ENCODE data around the gene PPP1R12A.

The PPP1R12A gene

GRCh38 chr12:79934281-79935020 is 446 bp downstream of the PPP1R12A start:
- Histone ChIP-seq H3K27ac (ENCODE audit: low read length) (peak overlapping the region; percentile 81), H3K9me3 (ENCODE audit: insufficient read depth, low read depth, low read length) (no peaks in the 10 kb centered on the region), H3K4me1 (ENCODE audit: insufficient read depth, low read length) (peaks cover 10% of the 10 kb centered on the region; the same call in 1 of the 2 replicates), H3K27me3 (ENCODE audit: insufficient read depth, low read length) (no peaks in the 10 kb centered on the region), H3K36me3 (ENCODE audit: insufficient read depth, low read depth, low read length) (no peaks in the 10 kb centered on the region), H3K9ac (ENCODE audit: low read depth, low read length) (peak overlapping the region; percentile 91), H3K4me3 (ENCODE audit: low read length) (peak overlapping the region; percentile 89)

GRCh38 chr12:79933532-79934264 is 1.2 kb downstream of the PPP1R12A start:
- Histone ChIP-seq H3K27me3 (ENCODE audit: insufficient read depth, low read length) (no peaks in the 10 kb centered on the region), H3K9me3 (ENCODE audit: insufficient read depth, low read depth, low read length) (no peaks in the 10 kb centered on the region), H3K27ac (ENCODE audit: low read length) (peak overlapping the region; percentile 81)

GRCh38 chr12:79933043-79933442 is 1.9 kb downstream of the PPP1R12A start:
- H3K4me3 ChIP-seq (ENCODE audit: low read length): peak overlapping the region; percentile 89
- peak overlapping the region; percentile 91; the same call in 1 of the 2 replicates for H3K9ac ChIP-seq (ENCODE audit: low read depth, low read length)
- peaks cover 10% of the 10 kb centered on the region; the same call in 1 of the 2 replicates for H3K4me1 ChIP-seq (ENCODE audit: insufficient read depth, low read length)
- no peak overlapping the region for H3K27ac ChIP-seq (ENCODE audit: low read length)
- no peaks in the 10 kb centered on the region for H3K9me3 ChIP-seq (ENCODE audit: insufficient read depth, low read depth, low read length)
- H3K36me3 ChIP-seq (ENCODE audit: insufficient read depth, low read depth, low read length): no peaks in the 10 kb centered on the region
- H3K27me3 ChIP-seq (ENCODE audit: insufficient read depth, low read length): no peaks in the 10 kb centered on the region

More at GRCh38 chr12:79933532-79934264, 1.2 kb downstream of the PPP1R12A start:
- Histone ChIP-seq H3K4me1 (ENCODE audit: insufficient read depth, low read length) (peaks cover 10% of the 10 kb centered on the region; the same call in 1 of the 2 replicates), H3K4me3 (ENCODE audit: low read length) (peak overlapping the region; percentile 89), H3K36me3 (ENCODE audit: insufficient read depth, low read depth, low read length) (no peaks in the 10 kb centered on the region), H3K9ac (ENCODE audit: low read depth, low read length) (peak overlapping the region; percentile 91)

GRCh38 chr12:79932357-79932756 is 2.5 kb downstream of the PPP1R12A start:
- H3K4me3 ChIP-seq (ENCODE audit: low read length): peak overlapping the region; percentile 89
- peak overlapping the region; percentile 91; the same call in 1 of the 2 replicates for H3K9ac ChIP-seq (ENCODE audit: low read depth, low read length)
- no peaks in the 10 kb centered on the region for H3K9me3 ChIP-seq (ENCODE audit: insufficient read depth, low read depth, low read length)
- no peak overlapping the region for H3K27ac ChIP-seq (ENCODE audit: low read length)
- H3K4me1 ChIP-seq (ENCODE audit: insufficient read depth, low read length): peaks cover 10% of the 10 kb centered on the region; the same call in 1 of the 2 replicates
- no peaks in the 10 kb centered on the region for H3K36me3 ChIP-seq (ENCODE audit: insufficient read depth, low read depth, low read length)
- no peaks in the 10 kb centered on the region for H3K27me3 ChIP-seq (ENCODE audit: insufficient read depth, low read length)

GRCh38 chr12:79929065-79929464 is 5.8 kb downstream of the PPP1R12A start:
- H3K27me3 ChIP-seq (ENCODE audit: insufficient read depth, low read length): no peaks in the 10 kb centered on the region
- no peaks in the 10 kb centered on the region for H3K36me3 ChIP-seq (ENCODE audit: insufficient read depth, low read depth, low read length)
- H3K4me1 ChIP-seq (ENCODE audit: insufficient read depth, low read length): peaks cover 6% of the 10 kb centered on the region; the same call in 1 of the 2 replicates
- no peak overlapping the region for H3K4me3 ChIP-seq (ENCODE audit: low read length)
- H3K27ac ChIP-seq (ENCODE audit: low read length): no peak overlapping the region
- no peaks in the 10 kb centered on the region for H3K9me3 ChIP-seq (ENCODE audit: insufficient read depth, low read depth, low read length)
- no peak overlapping the region for H3K9ac ChIP-seq (ENCODE audit: low read depth, low read length)

- no peaks in the 10 kb centered on the region for H3K9me3 ChIP-seq (ENCODE audit: insufficient read depth, low read depth, low read length)
- peaks cover 6% of the 10 kb centered on the region; the same call in 1 of the 2 replicates for H3K4me1 ChIP-seq (ENCODE audit: insufficient read depth, low read length)
- H3K27me3 ChIP-seq (ENCODE audit: insufficient read depth, low read length): no peaks in the 10 kb centered on the region
- H3K9ac ChIP-seq (ENCODE audit: low read depth, low read length): no peak overlapping the region
- no peaks in the 10 kb centered on the region for H3K36me3 ChIP-seq (ENCODE audit: insufficient read depth, low read depth, low read length)
- no peak overlapping the region for H3K27ac ChIP-seq (ENCODE audit: low read length)
- no peak overlapping the region for H3K4me3 ChIP-seq (ENCODE audit: low read length)
Observed at GRCh38 chr12:79927772-79928474, 7.0 kb downstream of the PPP1R12A start.

- Histone ChIP-seq H3K36me3 (ENCODE audit: insufficient read depth, low read depth, low read length) (no peaks in the 10 kb centered on the region), H3K9me3 (ENCODE audit: insufficient read depth, low read depth, low read length) (no peaks in the 10 kb centered on the region), H3K4me3 (ENCODE audit: low read length) (no peak overlapping the region), H3K27ac (ENCODE audit: low read length) (no peak overlapping the region), H3K9ac (ENCODE audit: low read depth, low read length) (no peak overlapping the region), H3K4me1 (ENCODE audit: insufficient read depth, low read length) (peaks cover 2% of the 10 kb centered on the region; the same call in 1 of the 2 replicates), H3K27me3 (ENCODE audit: insufficient read depth, low read length) (no peaks in the 10 kb centered on the region)
Observed at GRCh38 chr12:79926951-79927350, 7.9 kb downstream of the PPP1R12A start.

GRCh38 chr12:79925492-79925891 is 9.4 kb downstream of the PPP1R12A start:
- H3K4me1 ChIP-seq (ENCODE audit: insufficient read depth, low read length): peaks cover 2% of the 10 kb centered on the region; the same call in 1 of the 2 replicates
- H3K36me3 ChIP-seq (ENCODE audit: insufficient read depth, low read depth, low read length): no peaks in the 10 kb centered on the region
- H3K27ac ChIP-seq (ENCODE audit: low read length): no peak overlapping the region

GRCh38 chr12:79921786-79922185 is 13.1 kb downstream of the PPP1R12A start:
- no peak overlapping the region for H3K9ac ChIP-seq (ENCODE audit: low read depth, low read length)
- H3K4me3 ChIP-seq (ENCODE audit: low read length): no peak overlapping the region
- no peaks in the 10 kb centered on the region for H3K27me3 ChIP-seq (ENCODE audit: insufficient read depth, low read length)
- 0 out of 2 replicates have a peak, but pooled peaks cover 2% of the 10 kb centered on the region for H3K4me1 ChIP-seq (ENCODE audit: insufficient read depth, low read length)
- H3K36me3 ChIP-seq (ENCODE audit: insufficient read depth, low read depth, low read length): no peaks in the 10 kb centered on the region
- H3K9me3 ChIP-seq (ENCODE audit: insufficient read depth, low read depth, low read length): no peaks in the 10 kb centered on the region
- H3K27ac ChIP-seq (ENCODE audit: low read length): no peak overlapping the region

More at GRCh38 chr12:79925492-79925891, 9.4 kb downstream of the PPP1R12A start:
- H3K9ac ChIP-seq (ENCODE audit: low read depth, low read length): no peak overlapping the region
- H3K9me3 ChIP-seq (ENCODE audit: insufficient read depth, low read depth, low read length): no peaks in the 10 kb centered on the region
- no peaks in the 10 kb centered on the region for H3K27me3 ChIP-seq (ENCODE audit: insufficient read depth, low read length)
- H3K4me3 ChIP-seq (ENCODE audit: low read length): no peak overlapping the region

- Histone ChIP-seq H3K9me3 (ENCODE audit: insufficient read depth, low read depth, low read length) (no peaks in the 10 kb centered on the region), H3K27ac (ENCODE audit: low read length) (no peak overlapping the region), H3K36me3 (ENCODE audit: insufficient read depth, low read depth, low read length) (no peaks in the 10 kb centered on the region), H3K27me3 (ENCODE audit: insufficient read depth, low read length) (no peaks in the 10 kb centered on the region), H3K9ac (ENCODE audit: low read depth, low read length) (no peak overlapping the region), H3K4me3 (ENCODE audit: low read length) (no peak overlapping the region), H3K4me1 (ENCODE audit: insufficient read depth, low read length) (0 out of 2 replicates have a peak, but pooled peaks cover 2% of the 10 kb centered on the region)
Observed at GRCh38 chr12:79920421-79921238, 14.3 kb downstream of the PPP1R12A start.

GRCh38 chr12:79919762-79920161 is 15.1 kb downstream of the PPP1R12A start:
- Histone ChIP-seq H3K9me3 (ENCODE audit: insufficient read depth, low read depth, low read length) (no peaks in the 10 kb centered on the region), H3K4me1 (ENCODE audit: insufficient read depth, low read length) (no peaks in the 10 kb centered on the region), H3K4me3 (ENCODE audit: low read length) (no peak overlapping the region), H3K9ac (ENCODE audit: low read depth, low read length) (no peak overlapping the region), H3K36me3 (ENCODE audit: insufficient read depth, low read depth, low read length) (no peaks in the 10 kb centered on the region), H3K27me3 (ENCODE audit: insufficient read depth, low read length) (no peaks in the 10 kb centered on the region), H3K27ac (ENCODE audit: low read length) (no peak overlapping the region)
